Subcutaneous adipose tissue (tissue), 4 donors: ENCODE data around the gene ALDH1A1. TPM values are rescaled to one million over a fixed set of nuclear protein-coding genes. Genes with fewer than 3 reads are reported as not detected.

Experiments used
- CTCF ChIP-seq: fragments of 450-650 bp; IDR thresholded peaks from one replicate; pipeline ENCODE4 v1.5.1; 2016; ENCODE audit warnings: low read depth, mild to moderate bottlenecking, control low read depth, antibody characterized with exemption, moderate library complexity
- total RNA-seq, 4 donors: library from RNA; depleted of rRNA; stranded (reverse); fragments of >200 nt; gene quantifications; one replicate each; pipeline ENCODE4 v1.1.0, GENCODE V29; 2016

Gene ALDH1A1
- total RNA-seq, 4 donors from 2014 or later, result 57.2 to 121 (median 85.8) TPM

- no peak for TF ChIP-seq CTCF
Observed at GRCh38 chr9:72857624-72857996, 95.2 kb downstream of the ALDH1A1 start.

- TF ChIP-seq CTCF, result no peak
Observed at GRCh38 chr9:72856972-72857623, 95.8 kb downstream of the ALDH1A1 start.

- no peak for TF ChIP-seq CTCF
Observed at GRCh38 chr9:72855890-72856523, 96.8 kb downstream of the ALDH1A1 start.

- no peak for TF ChIP-seq CTCF
Observed at GRCh38 chr9:72855321-72855720, 97.5 kb downstream of the ALDH1A1 start.

Other genes starting within 250 kb of the ALDH1A1 start
- gene ANXA1, start 198.8 kb upstream of the ALDH1A1 start, total RNA-seq, result 1,000 to 10,000 TPM in 1 of 4 donors, 100 to 1,000 TPM in 3; 301 to 1,153 (median 911) TPM